GM12878 (cell line): ENCODE measurements around the gene ADORA2B. TPM values are rescaled to one million over a fixed set of nuclear protein-coding genes. Genes with fewer than 3 reads are reported as not detected.

Experiments used
- ATAC-seq: fragments of 200-7000 bp; cut with Tn5 transposase; 3 replicates; pipeline ENCODE4 v1.9.1; 2020; ENCODE audit warnings: mild to moderate bottlenecking, moderate library complexity
- BruUV-seq: library from RNA; stranded (reverse); fragments of 400-500 nt; replicated peaks from 2 replicates; lab custom pipeline; 2021; lab: Mats Ljungman, UMichigan
- CTCF ChIA-PET: fragments of 300-600 bp; sonication (Branson Sonifier 250); formaldehyde crosslinking; extraction: SDS; loops from one replicate; lab custom pipeline; 2021; ENCODE audit warnings: inconsistent platforms; lab: Yijun Ruan, JAX
- POLR2A ChIA-PET: fragments of 350-600 bp; formaldehyde crosslinking; extraction: SDS; loops from one replicate; lab custom pipeline; 2021; ENCODE audit warnings: inconsistent platforms; lab: Charles Lee
- RAD21 ChIA-PET: fragments of 300-600 bp; sonication (Branson Sonifier 250); formaldehyde crosslinking; loops from one replicate; lab custom pipeline; 2023; ENCODE audit warnings: antibody characterized with exemption; ENCODE audit not compliant: unreplicated experiment; lab: Charles Lee
- SMC1A ChIA-PET: fragments of 300-600 bp; sonication (Branson Sonifier 250); formaldehyde crosslinking; loops from one replicate; lab custom pipeline; 2023; ENCODE audit not compliant: unreplicated experiment, uncharacterized antibody; lab: Charles Lee
- DNase-seq: peaks from one replicate; pipeline ENCODE4 v3.0.0-alpha.2; 2011; ENCODE audit warnings: low read depth, low spot score
- FAIRE-seq: peaks from 3 replicates; lab custom pipeline; 2011; peaks lifted over from hg19 to GRCh38; lab: Jason Lieb, UNC
- H2AFZ ChIP-seq: 2 replicates; pipeline ENCODE4 v1.6.0; 2011; ENCODE audit warnings: low read depth, low read length, control low read depth; ENCODE audit not compliant: control insufficient read depth
- H3K27ac ChIP-seq: 2 replicates; pipeline ENCODE4 v1.5.1; 2011; ENCODE audit warnings: control low read depth; ENCODE audit not compliant: control insufficient read depth, insufficient read depth
- H3K27me3 ChIP-seq, 2 experiments: replicated peaks in 1 of 2; 2 replicates each; pipeline versions ENCODE4 v1.6.0 to v1.6.1; 2011; ENCODE audit warnings: low read length in 1 of 2; ENCODE audit not compliant: control insufficient read depth in 2 of 2, insufficient read depth in 2 of 2
- H3K36me3 ChIP-seq, 2 experiments: 2 replicates each; pipeline ENCODE4 v1.5.1; 2011; ENCODE audit warnings: low read length in 1 of 2; ENCODE audit not compliant: control insufficient read depth in 2 of 2, insufficient read depth in 2 of 2
- H3K4me1 ChIP-seq: 2 replicates; pipeline ENCODE4 v1.6.1; 2011; ENCODE audit warnings: mild to moderate bottlenecking, low read length, moderate library complexity, mixed read lengths; ENCODE audit not compliant: control insufficient read depth, insufficient read depth
- H3K4me2 ChIP-seq: 2 replicates; pipeline ENCODE4 v1.6.0; 2011; ENCODE audit warnings: control low read depth; ENCODE audit not compliant: control insufficient read depth, insufficient read depth
- H3K4me3 ChIP-seq: fragments of 200-600 bp; sonication (generic); 2 replicates; pipeline ENCODE4 v1.5.1; 2016
- H3K79me2 ChIP-seq: 2 replicates; pipeline ENCODE4 v1.6.0; 2011; ENCODE audit warnings: low read length; ENCODE audit not compliant: control insufficient read depth, insufficient read depth
- H3K9ac ChIP-seq: 2 replicates; pipeline ENCODE4 v1.8.0; 2011; ENCODE audit warnings: low read length, control low read depth, mixed read lengths; ENCODE audit not compliant: control insufficient read depth, insufficient read depth
- H3K9me3 ChIP-seq: replicated peaks from 3 replicates; pipeline ENCODE4 v1.5.1; 2011; ENCODE audit warnings: mild to moderate bottlenecking, low read length; ENCODE audit not compliant: control insufficient read depth, insufficient read depth
- H4K20me1 ChIP-seq: 2 replicates; pipeline ENCODE4 v1.6.0; 2011; ENCODE audit not compliant: control insufficient read depth, insufficient read depth
- FOXK2 ChIP-seq: fragments of 450-650 bp; IDR thresholded peaks from 2 replicates; pipeline ENCODE4 v1.6.1; 2017; ENCODE audit warnings: mild to moderate bottlenecking, moderate library complexity
- HDAC6 ChIP-seq: fragments of 200-600 bp; sonication (generic); IDR thresholded peaks from one replicate; pipeline ENCODE4 v1.8.0; 2017; ENCODE audit warnings: antibody characterized with exemption; ENCODE audit not compliant: unreplicated experiment
- IKZF1 ChIP-seq: fragments of 450-650 bp; conservative IDR thresholded peaks from 2 replicates; pipeline ENCODE4 v1.6.1; 2017; ENCODE audit warnings: antibody characterized with exemption, mild to moderate bottlenecking
- KAT2A ChIP-seq: conservative IDR thresholded peaks from 2 replicates; pipeline ENCODE4 v1.6.1; 2011; ENCODE audit warnings: low read depth, low read length; ENCODE audit not compliant: control insufficient read depth
- KDM1A ChIP-seq: fragments of 200-600 bp; sonication (generic); IDR thresholded peaks from 2 replicates; pipeline ENCODE4 v1.6.1; 2016; ENCODE audit warnings: borderline replicate concordance
- NR2C1 ChIP-seq: fragments of 450-650 bp; IDR thresholded peaks from 2 replicates; pipeline ENCODE4 v1.6.1; 2017; ENCODE audit warnings: antibody characterized with exemption, mild to moderate bottlenecking, moderate library complexity
- POLR2AphosphoS5 ChIP-seq: IDR thresholded peaks from 2 replicates; pipeline ENCODE4 v1.6.1; 2011; ENCODE audit warnings: mild to moderate bottlenecking, low read length, inconsistent platforms
- RAD21 ChIP-seq: IDR thresholded peaks from 2 replicates; pipeline ENCODE4 v1.6.1; 2011; ENCODE audit warnings: mild to moderate bottlenecking, low read depth, low read length, moderate library complexity; ENCODE audit not compliant: insufficient read depth
- RUNX3 ChIP-seq: IDR thresholded peaks from 2 replicates; pipeline ENCODE4 v1.6.1; 2012; ENCODE audit warnings: low read length, inconsistent platforms
- SRF ChIP-seq, 2 experiments: IDR thresholded peaks; 2 replicates each; pipeline ENCODE4 v1.6.1; 2011; ENCODE audit warnings: low read depth in 2 of 2, low read length in 2 of 2, mild to moderate bottlenecking in 1 of 2, moderate library complexity in 1 of 2
- WRNIP1 ChIP-seq: IDR thresholded peaks from 2 replicates; pipeline ENCODE4 v1.6.1; 2011; ENCODE audit warnings: low read depth, low read length, improper control_type of control experiment, borderline replicate concordance
- ZBED1 ChIP-seq: IDR thresholded peaks from 2 replicates; pipeline ENCODE4 v1.6.1; 2016; ENCODE audit warnings: borderline replicate concordance
- ZNF384 ChIP-seq: IDR thresholded peaks from 2 replicates; pipeline ENCODE4 v1.6.1; 2012; ENCODE audit warnings: low read depth, mild to moderate bottlenecking, low read length, improper control_type of control experiment, borderline replicate concordance
- ZZZ3 ChIP-seq: IDR thresholded peaks from 2 replicates; pipeline ENCODE4 v1.6.1; 2011; ENCODE audit warnings: low read depth; ENCODE audit not compliant: control insufficient read depth, insufficient read length
- in situ Hi-C: fragments of 300-500 bp; cut with MboI; formaldehyde crosslinking; loops from 9 replicates; pipeline ENCODE4 v1.14.3; 2018; ENCODE audit warnings: mixed read lengths
- intact Hi-C: fragments of 100-400 bp; cut with micrococcal nuclease; formaldehyde crosslinking; loops from one replicate; pipeline ENCODE4 v1.14.2; 2022; ENCODE audit not compliant: unreplicated experiment
- polyA plus RNA-seq, 11 experiments: library from polyadenylated mRNA; depleted of rRNA in 4 of 11; unstranded in 6 of 11; stranded (reverse) in 5 of 11; fragments of >200 nt; fragmentation: Nextera tagmentation in 4 of 11; fragmentation: Illumina TruSeq in 1 of 11; extraction: Ambion mirVana in 4 of 11; extraction: Trizol in 1 of 11; gene quantifications; 1 replicate in 1 of 11; 2 replicates in 10 of 11; pipeline versions ENCODE4 v1.2.1 to v1.2.3, GENCODE V29; 2011 to 2016; ENCODE audit warnings: inconsistent platforms in 2 of 11, missing spikeins in 2 of 11, low read depth in 1 of 11
- total RNA-seq, 4 experiments: library from RNA; depleted of rRNA in 3 of 4; stranded (reverse); fragments of >200 nt in 3 of 4; fragmentation: Illumina TruSeq in 1 of 4; extraction: Trizol in 1 of 4; gene quantifications; 2 replicates each; pipeline versions ENCODE4 v1.2.1 to v1.2.3, GENCODE V29; 2013 to 2021
- TF ChIP-seq, protein P1 (sequence below): IDR thresholded peaks from 2 replicates; pipeline ENCODE4 v1.6.1; 2012; ENCODE audit warnings: mild to moderate bottlenecking, low read depth, low read length

ADORA2B gene
- total and polyA plus RNA-seq, 10 of the 15 experiments (the other 5 are each of a cell fraction or from before 2014, with no cell fraction given) = 0.05 to 0.42 (median 0.17) TPM

DNA sequence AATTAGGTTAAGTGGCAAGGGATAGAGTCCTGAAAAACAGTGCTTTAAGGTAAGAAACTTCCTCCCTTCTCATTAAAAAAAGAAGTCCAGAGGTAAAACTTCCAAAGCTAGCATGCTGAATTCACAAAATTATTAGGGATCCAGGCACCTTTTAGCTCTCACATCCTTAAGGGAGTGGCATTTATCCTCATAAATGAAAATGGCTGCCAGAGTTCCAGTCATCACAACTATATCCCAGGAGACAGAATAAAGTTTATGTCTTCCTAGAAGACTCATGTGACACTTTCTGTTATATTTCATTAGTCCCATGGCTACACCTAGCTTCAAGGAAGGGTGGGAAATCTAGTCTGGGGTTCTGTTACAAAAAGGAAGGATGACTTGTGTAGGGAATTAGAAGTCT lies 23.3 kb upstream of the ADORA2B start:
- H3K36me3 ChIP-seq = no peaks in the 10 kb centered on the region
- ChIA-PET POLR2A (no interaction called here), RAD21 (no interaction called here), SMC1A (no interaction called here), CTCF (no interaction called here)
- FAIRE-seq (no peak), DNase-seq (no peak), ATAC-seq (no peak)
- H3K4me1 ChIP-seq = no peaks in the 10 kb centered on the region
- H3K9ac ChIP-seq = no peak overlapping the region
- TF ChIP-seq ZZZ3 (no peak), ZBED1 (no peak), RUNX3 (no peak), RAD21 (no peak), HDAC6 (no peak), WRNIP1 (no peak), NR2C1 (no peak), IKZF1 (no peak), ZNF384 (no peak), KAT2A (no peak), FOXK2 (no peak), SRF (IDR thresholded peaks at IDR 0.05; ENCODE audit: low read depth in 2 of 2, low read length in 2 of 2) (no peak), KDM1A (no peak), POLR2AphosphoS5 (no peak)
- TF ChIP-seq, protein P1, sequence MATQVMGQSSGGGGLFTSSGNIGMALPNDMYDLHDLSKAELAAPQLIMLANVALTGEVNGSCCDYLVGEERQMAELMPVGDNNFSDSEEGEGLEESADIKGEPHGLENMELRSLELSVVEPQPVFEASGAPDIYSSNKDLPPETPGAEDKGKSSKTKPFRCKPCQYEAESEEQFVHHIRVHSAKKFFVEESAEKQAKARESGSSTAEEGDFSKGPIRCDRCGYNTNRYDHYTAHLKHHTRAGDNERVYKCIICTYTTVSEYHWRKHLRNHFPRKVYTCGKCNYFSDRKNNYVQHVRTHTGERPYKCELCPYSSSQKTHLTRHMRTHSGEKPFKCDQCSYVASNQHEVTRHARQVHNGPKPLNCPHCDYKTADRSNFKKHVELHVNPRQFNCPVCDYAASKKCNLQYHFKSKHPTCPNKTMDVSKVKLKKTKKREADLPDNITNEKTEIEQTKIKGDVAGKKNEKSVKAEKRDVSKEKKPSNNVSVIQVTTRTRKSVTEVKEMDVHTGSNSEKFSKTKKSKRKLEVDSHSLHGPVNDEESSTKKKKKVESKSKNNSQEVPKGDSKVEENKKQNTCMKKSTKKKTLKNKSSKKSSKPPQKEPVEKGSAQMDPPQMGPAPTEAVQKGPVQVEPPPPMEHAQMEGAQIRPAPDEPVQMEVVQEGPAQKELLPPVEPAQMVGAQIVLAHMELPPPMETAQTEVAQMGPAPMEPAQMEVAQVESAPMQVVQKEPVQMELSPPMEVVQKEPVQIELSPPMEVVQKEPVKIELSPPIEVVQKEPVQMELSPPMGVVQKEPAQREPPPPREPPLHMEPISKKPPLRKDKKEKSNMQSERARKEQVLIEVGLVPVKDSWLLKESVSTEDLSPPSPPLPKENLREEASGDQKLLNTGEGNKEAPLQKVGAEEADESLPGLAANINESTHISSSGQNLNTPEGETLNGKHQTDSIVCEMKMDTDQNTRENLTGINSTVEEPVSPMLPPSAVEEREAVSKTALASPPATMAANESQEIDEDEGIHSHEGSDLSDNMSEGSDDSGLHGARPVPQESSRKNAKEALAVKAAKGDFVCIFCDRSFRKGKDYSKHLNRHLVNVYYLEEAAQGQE = no peak
- H3K27me3 ChIP-seq = peaks cover 0 to 2% of the 10 kb centered on the region in 2 experiments; a peak in 2 of 4 replicates
- BruUV-seq = no TSS peak
- in situ Hi-C loops (no loop called here), intact Hi-C loops (no loop called here)
- H3K4me3 ChIP-seq = no peak overlapping the region
- H3K79me2 ChIP-seq = no peaks in the 10 kb centered on the region
- H4K20me1 ChIP-seq = no peaks in the 10 kb centered on the region
- H2AFZ ChIP-seq = no peak overlapping the region
- no peak overlapping the region for H3K27ac ChIP-seq
- no peaks in the 10 kb centered on the region; the same call in 1 of the 3 replicates for H3K9me3 ChIP-seq
- H3K4me2 ChIP-seq = no peak overlapping the region
